ENCODE data around the gene CPSF3. TPM values are rescaled to one million over a fixed set of nuclear protein-coding genes. Genes with fewer than 3 reads are reported as not detected.

The CPSF3 gene
- total and polyA plus RNA-seq, 2 of the 8 experiments (the other 6 are each of a cell fraction or from before 2014, with no cell fraction given): 44.5 to 93.3 TPM

GRCh38 chr2:9517118-9517782 lies 93.8 kb downstream of the CPSF3 start (continued):
- TF ChIP-seq CHD7 (IDR thresholded peaks at IDR 0.05; ENCODE audit: insufficient replicate concordance, low read length) (no peak), NRF1 (IDR thresholded peaks at IDR 0.05; ENCODE audit: low read depth, low read length) (no peak)
